Fibroblast of skin of right quadriceps (primary cell): Measurements from ENCODE around the gene NUDT8.
A peak's percentile ranks its signal among the peaks of the same experiment; 100 is the strongest.
"Not testable (repeated sequence)": the region's sequence is repeated elsewhere in the genome, so short reads cannot be mapped to it uniquely, and the experiment has no call there.

ENCODE experiments used
- DNase-seq: peaks from one replicate; pipeline ENCODE4 v3.0.0-alpha.2; 2013

The NUDT8 gene

GRCh38 chr11:67629386-67630227 lies at the start of gene NUDT8:
Gene NUDT8 (minus strand): TSS chr11:67629937. CDS start chr11:67629911, 26 bp downstream.
- peak; percentile 73 for DNase-seq

DNA sequence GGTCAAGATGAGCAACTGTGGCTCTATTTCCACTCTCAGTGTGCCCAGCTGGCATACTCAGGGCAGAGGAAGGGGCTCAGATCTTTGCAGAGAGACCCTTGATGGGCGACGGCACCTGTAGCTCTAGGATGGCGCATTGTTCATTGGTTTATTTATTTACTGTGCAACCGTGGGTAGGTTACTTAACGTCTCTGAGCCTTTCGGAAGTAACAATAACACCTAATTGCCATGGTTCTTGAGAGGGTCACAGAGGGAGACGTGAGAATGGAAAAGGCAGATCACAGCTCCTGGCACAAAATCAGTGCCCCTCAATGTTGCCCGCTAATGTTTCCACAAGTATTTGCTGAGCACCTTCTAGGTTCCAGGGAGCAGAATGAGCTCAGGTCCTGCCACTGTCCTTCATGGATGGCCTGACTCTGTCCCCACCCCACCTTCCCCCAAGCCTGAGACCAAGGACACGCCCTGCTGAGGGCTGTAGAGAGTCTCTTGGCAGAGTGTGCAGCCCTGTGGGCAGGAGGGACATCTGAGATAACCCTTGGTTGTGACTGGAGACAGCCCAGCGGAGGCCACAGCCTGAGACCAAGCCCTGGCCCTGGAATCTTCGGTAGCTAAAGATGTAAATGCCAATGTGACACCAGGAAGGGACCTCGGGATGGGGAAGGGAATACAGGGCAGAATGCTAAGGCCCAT lies 45.5 kb upstream of the NUDT8 start:
- DNase-seq: no peak

DNA sequence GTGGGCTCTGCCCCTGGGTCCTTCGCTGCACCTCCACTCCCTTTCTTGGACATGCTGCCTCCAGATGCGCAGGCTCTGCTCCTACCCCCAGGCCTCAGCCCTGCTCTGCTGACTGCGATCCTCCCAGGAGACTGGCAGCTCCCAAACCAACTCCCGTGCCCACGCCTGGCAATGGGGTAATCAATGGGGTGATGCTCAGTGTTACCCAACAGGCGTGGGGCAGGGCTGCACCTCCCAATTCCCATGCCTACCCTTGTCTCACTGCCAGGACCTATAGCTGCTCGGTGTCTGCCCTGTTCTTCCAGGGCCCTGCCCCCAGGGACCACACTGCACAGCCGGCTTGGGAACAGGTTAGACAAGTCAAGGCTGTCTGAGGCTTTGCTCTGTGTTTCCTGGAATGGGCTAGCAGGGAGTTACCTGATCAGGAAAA lies 44.7 kb upstream of the NUDT8 start, which contains the start of gene ALDH3B2:
Gene ALDH3B2, minus strand, starts transcription at position 182 of the 430 bp plus-strand sequence. CDS start 7,688 bp downstream, outside the sequence.
- DNase-seq: no peak

DNA sequence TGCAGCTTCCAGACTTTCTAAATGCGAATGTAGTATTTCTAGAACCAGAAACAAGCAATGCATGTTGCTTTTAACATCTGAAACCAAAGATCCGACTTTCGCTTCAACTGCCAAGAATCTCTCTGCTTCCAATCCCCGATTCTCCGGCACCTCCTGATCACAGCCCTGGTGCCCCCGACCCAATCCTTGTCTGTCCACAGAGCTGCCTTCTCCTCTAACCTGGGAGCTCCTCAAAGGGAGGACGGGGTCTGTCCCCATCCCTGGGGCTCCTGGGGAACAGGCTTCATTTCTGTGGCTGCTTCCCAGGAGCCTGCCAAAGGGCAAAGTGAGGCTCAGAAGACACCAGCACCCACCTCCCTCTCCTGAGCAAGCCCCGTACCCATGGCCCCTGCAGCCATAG lies 44.2 kb upstream of the NUDT8 start:
- DNase-seq: no peak

DNA sequence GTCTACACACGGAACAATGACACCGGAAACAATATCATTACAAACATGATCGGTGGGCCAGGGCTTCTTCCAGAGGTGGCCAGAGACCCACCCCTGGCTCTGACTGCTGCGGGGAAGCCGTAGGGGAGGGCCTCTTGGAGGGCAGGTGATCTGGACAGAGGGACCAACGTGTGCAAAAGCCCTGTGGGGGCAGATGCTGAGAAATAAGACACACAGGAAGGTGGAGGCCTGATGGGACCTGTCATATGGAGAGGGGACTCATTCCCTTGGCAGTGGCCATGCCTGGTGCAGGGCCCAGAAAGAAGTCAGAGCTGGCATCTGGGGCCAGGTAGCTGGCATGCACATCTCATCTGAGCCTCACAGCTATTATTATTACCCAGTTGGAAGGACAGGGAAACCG lies 43.6 kb upstream of the NUDT8 start:
- no peak for DNase-seq

- no peak for DNase-seq
Measured at GRCh38 chr11:67671211-67671520, 41.4 kb upstream of the NUDT8 start.

GRCh38 chr11:67670316-67671210 lies 40.8 kb upstream of the NUDT8 start:
- no peak for DNase-seq

GRCh38 chr11:67668192-67668551 lies 38.4 kb upstream of the NUDT8 start:
- DNase-seq: no peak

GRCh38 chr11:67667490-67668191 lies 37.9 kb upstream of the NUDT8 start:
- no peak for DNase-seq

- no peak for DNase-seq
Measured at GRCh38 chr11:67666676-67667489, 37.1 kb upstream of the NUDT8 start.

GRCh38 chr11:67666303-67666645 lies 36.5 kb upstream of the NUDT8 start:
- DNase-seq: no peak

GRCh38 chr11:67665541-67666302 lies 36.0 kb upstream of the NUDT8 start:
- no peak for DNase-seq

- no peak for DNase-seq
Measured at GRCh38 chr11:67664696-67665540, 35.2 kb upstream of the NUDT8 start.

DNA sequence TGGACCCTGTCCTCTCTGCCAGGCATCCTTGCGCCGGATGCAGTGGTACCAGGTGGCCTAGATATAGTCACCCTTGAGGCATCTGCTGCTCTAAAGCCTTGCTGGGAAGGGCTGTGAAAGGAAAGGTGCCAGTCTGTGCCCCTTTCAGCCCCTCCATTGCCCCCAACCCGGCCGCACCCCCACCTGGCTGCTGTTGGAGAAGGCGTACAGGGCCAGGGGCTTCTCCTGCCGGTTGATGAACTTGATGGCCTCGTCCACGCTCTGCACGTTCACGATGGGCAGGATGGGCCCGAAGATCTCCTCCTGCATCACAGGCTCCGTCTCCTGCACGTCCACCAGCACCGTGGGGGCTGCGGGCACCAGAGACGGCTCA lies 34.5 kb upstream of the NUDT8 start:
- DNase-seq: no peak

GRCh38 chr11:67663532-67664212 lies 33.9 kb upstream of the NUDT8 start:
- no peak for DNase-seq

DNA sequence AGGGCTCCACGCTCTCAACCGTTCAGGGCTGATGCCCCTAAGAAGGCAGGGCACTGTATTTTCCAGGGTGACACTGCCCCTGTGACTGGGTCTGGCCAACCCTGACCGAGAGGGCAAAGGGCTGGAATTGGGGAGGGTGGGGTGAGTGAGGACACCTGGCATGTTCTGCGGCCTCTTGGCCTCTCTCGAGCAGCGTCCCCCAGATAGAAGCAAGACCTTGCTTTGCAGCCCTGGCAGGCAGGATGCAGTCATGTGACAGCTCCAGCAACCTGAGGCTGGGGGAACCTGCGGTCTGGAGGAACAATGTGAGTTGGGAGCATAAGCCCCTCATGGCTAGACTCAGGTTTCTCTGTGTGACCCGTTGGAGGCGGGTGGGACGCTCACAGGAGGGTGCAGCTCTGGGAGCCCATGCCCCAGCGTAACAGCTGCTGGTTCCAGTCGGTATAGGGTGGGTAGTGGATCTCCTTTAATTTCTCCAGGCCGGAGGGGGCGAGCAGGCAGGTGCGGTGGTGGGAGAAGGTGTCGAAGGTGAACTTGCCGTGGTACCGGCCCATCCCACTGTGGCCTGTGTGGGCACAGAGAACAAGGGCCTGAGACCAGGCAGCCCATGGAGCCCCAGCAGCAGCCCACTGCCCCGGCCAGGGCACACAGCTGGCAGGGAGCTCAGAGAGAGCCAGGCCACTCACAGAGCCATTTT lies 33.2 kb upstream of the NUDT8 start:
- no peak for DNase-seq

- no peak for DNase-seq
Measured at GRCh38 chr11:67662142-67662834, 32.6 kb upstream of the NUDT8 start.

DNA sequence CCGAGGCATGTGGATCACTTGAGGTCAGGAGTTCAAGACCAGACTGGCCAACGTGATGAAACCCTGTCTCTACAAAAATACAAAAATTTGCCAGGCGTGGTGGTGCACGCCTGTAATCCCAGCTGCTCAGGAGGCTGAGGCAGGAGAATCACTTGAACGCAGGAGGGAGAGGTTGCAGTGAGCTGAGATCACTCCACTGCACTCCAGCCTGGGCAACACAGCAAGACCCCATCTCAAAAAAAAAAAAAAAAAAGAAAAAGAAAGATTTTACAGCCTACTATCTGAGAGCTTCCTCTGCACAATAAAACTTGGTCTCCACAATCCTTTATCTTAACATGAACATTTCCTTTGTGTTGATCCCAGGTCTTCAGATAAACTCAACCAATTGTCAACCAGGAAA lies 31.0 kb upstream of the NUDT8 start:
- DNase-seq: not testable (repeated sequence)
